KMS-11 (cell line): ENCODE measurements around the gene CPPED1.

Experiments used
- H2AFZ ChIP-seq: fragments of 200-600 bp; sonication (generic); 2 replicates; pipeline ENCODE4 v1.6.1; 2016; ENCODE audit warnings: antibody characterized with exemption, mixed run types, low read depth
- H3K27ac ChIP-seq: fragments of 200-600 bp; sonication (generic); 2 replicates; pipeline ENCODE4 v1.6.1; 2016; ENCODE audit warnings: mild to moderate bottlenecking, mixed run types
- H3K27me3 ChIP-seq: fragments of 200-600 bp; sonication (generic); 2 replicates; pipeline ENCODE4 v1.6.1; 2017; ENCODE audit warnings: mild to moderate bottlenecking, low read depth, mixed run types, moderate library complexity; ENCODE audit not compliant: insufficient read depth
- H3K36me3 ChIP-seq: fragments of 200-600 bp; sonication (generic); 2 replicates; pipeline ENCODE4 v1.6.1; 2017; ENCODE audit warnings: mild to moderate bottlenecking, mixed run types; ENCODE audit not compliant: insufficient read depth
- H3K4me1 ChIP-seq: fragments of 200-600 bp; sonication (generic); 2 replicates; pipeline ENCODE4 v1.6.1; 2016; ENCODE audit warnings: mild to moderate bottlenecking, low read depth, mixed run types; ENCODE audit not compliant: poor library complexity, severe bottlenecking
- H3K4me2 ChIP-seq: fragments of 200-600 bp; sonication (generic); 2 replicates; pipeline ENCODE4 v1.7.0; 2016; ENCODE audit warnings: mild to moderate bottlenecking, mixed run types
- H3K4me3 ChIP-seq: fragments of 200-600 bp; sonication (generic); IDR thresholded peaks from 2 replicates; pipeline ENCODE4 v1.6.1; 2017; ENCODE audit warnings: low read depth, low read length, mixed read lengths; ENCODE audit not compliant: insufficient read depth
- H3K79me2 ChIP-seq: fragments of 200-600 bp; sonication (generic); 2 replicates; pipeline ENCODE4 v1.6.1; 2016; ENCODE audit warnings: low read depth, mixed run types; ENCODE audit not compliant: insufficient read depth
- H3K9ac ChIP-seq: fragments of 200-600 bp; sonication (generic); 2 replicates; pipeline ENCODE4 v1.6.1; 2016; ENCODE audit warnings: mild to moderate bottlenecking, mixed run types
- H4K20me1 ChIP-seq: fragments of 200-600 bp; sonication (generic); 2 replicates; pipeline ENCODE4 v1.6.1; 2016; ENCODE audit warnings: mild to moderate bottlenecking, mixed run types; ENCODE audit not compliant: insufficient read depth
- CTCF ChIP-seq: fragments of 200-600 bp; sonication (generic); conservative IDR thresholded peaks from 2 replicates; pipeline ENCODE4 v1.6.1; 2017; ENCODE audit warnings: low read depth, mild to moderate bottlenecking, antibody characterized with exemption, low read length, moderate library complexity, mixed read lengths

CPPED1 gene

DNA sequence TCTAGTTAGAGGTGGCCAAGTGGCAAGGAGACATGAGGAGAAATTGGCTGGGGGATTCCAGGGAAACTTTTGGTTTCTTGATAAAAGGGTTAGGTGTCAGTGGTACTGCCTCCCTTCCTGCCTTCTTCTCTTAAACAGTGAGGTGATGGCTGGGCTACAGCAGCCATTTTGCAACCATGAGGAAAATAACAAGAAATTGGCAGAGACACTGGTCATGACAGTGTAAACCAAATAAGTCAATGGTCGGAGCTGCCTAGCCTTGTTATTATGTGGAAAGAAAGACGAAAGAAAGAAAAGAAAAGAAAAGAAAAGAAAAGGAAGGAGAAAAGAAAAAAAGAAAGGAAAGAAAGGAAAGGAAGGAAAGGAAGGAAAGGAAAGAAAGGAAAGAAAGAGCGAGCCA, 63.9 kb downstream of the CPPED1 start:
- H4K20me1 ChIP-seq: no peaks in the 10 kb centered on the region
- H3K4me2 ChIP-seq: no peak overlapping the region
- no peaks in the 10 kb centered on the region for H3K27me3 ChIP-seq
- no peak overlapping the region for H3K9ac ChIP-seq
- H3K27ac ChIP-seq: no peak overlapping the region
- no peak overlapping the region for H3K4me3 ChIP-seq
- H3K4me1 ChIP-seq: no peaks in the 10 kb centered on the region
- H3K36me3 ChIP-seq: no peaks in the 10 kb centered on the region
- H3K79me2 ChIP-seq: no peaks in the 10 kb centered on the region
- TF ChIP-seq CTCF: no peak
- H2AFZ ChIP-seq: no peak overlapping the region

DNA sequence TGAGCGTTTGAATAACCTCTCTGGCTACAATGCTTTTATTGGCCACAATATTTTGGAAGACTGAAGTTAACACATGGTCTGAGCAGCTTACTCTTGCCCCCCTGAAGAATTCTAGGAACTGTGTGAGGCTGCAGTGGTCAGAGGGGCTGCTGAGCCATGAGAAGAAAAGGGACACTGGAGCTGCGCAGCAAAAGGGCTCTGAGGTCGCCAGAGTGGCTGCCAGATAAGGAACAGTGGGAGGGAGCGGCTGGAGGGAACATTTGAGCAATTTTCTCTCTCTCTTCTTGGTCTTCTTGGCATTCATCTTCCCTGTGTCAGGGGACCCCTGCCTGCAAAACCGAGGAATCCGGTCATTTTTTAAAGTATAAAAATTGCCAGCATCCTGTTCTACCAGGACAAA, 66.1 kb downstream of the CPPED1 start:
- no peaks in the 10 kb centered on the region for H3K27me3 ChIP-seq
- no peak overlapping the region for H3K4me3 ChIP-seq
- H3K27ac ChIP-seq: no peak overlapping the region
- H4K20me1 ChIP-seq: no peaks in the 10 kb centered on the region
- H3K9ac ChIP-seq: no peak overlapping the region
- H2AFZ ChIP-seq: no peak overlapping the region
- no peaks in the 10 kb centered on the region for H3K79me2 ChIP-seq
- H3K4me2 ChIP-seq: no peak overlapping the region
- TF ChIP-seq CTCF: no peak
- H3K36me3 ChIP-seq: no peaks in the 10 kb centered on the region
- H3K4me1 ChIP-seq: no peaks in the 10 kb centered on the region

GRCh38 chr16:12735805-12736204, 67.9 kb downstream of the CPPED1 start:
- no peaks in the 10 kb centered on the region for H3K27me3 ChIP-seq
- no peak overlapping the region for H3K9ac ChIP-seq
- no peak overlapping the region for H3K27ac ChIP-seq
- no peaks in the 10 kb centered on the region for H4K20me1 ChIP-seq
- TF ChIP-seq CTCF: no peak
- H3K79me2 ChIP-seq: no peaks in the 10 kb centered on the region
- H2AFZ ChIP-seq: no peak overlapping the region
- H3K4me3 ChIP-seq: no peak overlapping the region
- H3K4me2 ChIP-seq: no peak overlapping the region
- no peaks in the 10 kb centered on the region for H3K4me1 ChIP-seq
- H3K36me3 ChIP-seq: no peaks in the 10 kb centered on the region

DNA sequence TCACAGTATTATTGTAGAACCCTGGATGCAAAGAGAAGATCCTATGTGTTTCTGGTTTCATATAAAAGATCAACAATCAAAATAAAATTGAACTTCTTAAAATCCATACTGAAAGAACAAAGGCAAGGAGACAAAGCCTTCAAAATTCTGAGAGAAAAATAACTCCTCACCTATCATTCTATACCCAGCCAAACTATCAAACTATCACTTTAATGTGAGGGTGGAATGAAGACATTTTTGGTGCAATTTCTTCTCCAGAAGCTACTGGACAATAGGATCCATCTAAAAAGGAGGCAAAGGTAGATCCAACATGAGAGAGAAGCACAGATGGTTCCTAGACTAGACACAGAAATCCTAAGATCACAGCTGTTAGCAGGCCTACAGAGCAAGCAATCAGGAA, 71.1 kb downstream of the CPPED1 start:
- Histone ChIP-seq H3K4me3 (no peak overlapping the region), H3K4me2 (no peak overlapping the region), H3K9ac (no peak overlapping the region), H3K4me1 (no peaks in the 10 kb centered on the region), H3K36me3 (no peaks in the 10 kb centered on the region), H4K20me1 (no peaks in the 10 kb centered on the region), H3K27ac (no peak overlapping the region), H3K79me2 (no peaks in the 10 kb centered on the region), H2AFZ (no peak overlapping the region), H3K27me3 (no peaks in the 10 kb centered on the region)
- TF ChIP-seq CTCF: no peak

GRCh38 chr16:12729448-12729847, 74.2 kb downstream of the CPPED1 start:
- no peak for TF ChIP-seq CTCF
- no peak overlapping the region for H3K4me2 ChIP-seq
- no peaks in the 10 kb centered on the region for H3K27me3 ChIP-seq
- H3K9ac ChIP-seq: no peak overlapping the region
- no peak overlapping the region for H3K27ac ChIP-seq
- no peak overlapping the region for H2AFZ ChIP-seq
- H3K36me3 ChIP-seq: no peaks in the 10 kb centered on the region
- H3K79me2 ChIP-seq: no peaks in the 10 kb centered on the region
- H4K20me1 ChIP-seq: no peaks in the 10 kb centered on the region
- no peaks in the 10 kb centered on the region for H3K4me1 ChIP-seq
- H3K4me3 ChIP-seq: no peak overlapping the region
